GM21360 (cell line): Measurements from ENCODE around the gene C1orf232.

ENCODE experiments used
- ATAC-seq: cut with Tn5 transposase; IDR thresholded peaks from one replicate; pipeline ENCODE4 v1.9.1; 2021; ENCODE audit warnings: mild to moderate bottlenecking, moderate library complexity; ENCODE audit not compliant: unreplicated experiment

The C1orf232 gene

DNA sequence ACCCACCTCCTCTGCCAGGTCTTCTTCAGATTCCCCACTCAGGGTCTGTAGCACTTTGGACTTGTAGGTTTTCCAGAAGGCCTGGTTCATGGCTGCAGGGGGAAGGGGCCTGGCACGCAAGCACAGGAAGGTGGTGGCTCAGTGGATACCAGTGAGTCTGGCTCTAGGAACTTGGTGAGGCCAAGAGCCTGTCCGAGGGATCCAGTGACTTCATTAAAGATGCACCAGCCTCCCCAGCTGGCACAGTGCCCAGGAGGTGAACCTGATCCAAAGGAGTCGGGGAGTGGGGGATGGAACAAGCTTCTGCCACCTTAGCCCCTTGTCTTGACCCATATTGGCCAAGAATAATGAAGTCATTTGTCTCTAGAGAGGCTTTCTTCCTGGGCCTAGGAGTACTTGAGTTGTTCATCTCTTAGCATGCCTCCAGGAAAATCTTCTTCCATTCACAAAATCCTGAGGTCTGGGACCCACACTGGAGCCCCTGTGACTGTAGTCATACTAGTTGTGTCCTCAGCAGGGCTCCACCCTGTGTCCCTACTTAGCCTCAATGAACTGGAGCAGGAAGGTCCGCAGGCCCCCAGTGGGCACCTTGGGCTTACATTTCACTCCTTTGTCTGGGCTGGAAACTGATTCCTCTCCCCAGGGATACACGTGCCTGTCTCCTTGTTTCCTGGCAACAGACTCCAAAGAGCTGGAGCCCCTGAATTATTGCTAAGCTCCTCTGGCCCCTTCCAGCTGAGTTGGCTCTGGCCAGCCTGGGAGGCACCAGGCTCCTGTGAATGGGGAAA lies at the start of gene C1orf232:
Gene C1orf232 (minus strand): TSS at position 554 of the 788 bp plus-strand sequence. CDS start 464 bp downstream, at position 90.
- no peak for ATAC-seq

DNA sequence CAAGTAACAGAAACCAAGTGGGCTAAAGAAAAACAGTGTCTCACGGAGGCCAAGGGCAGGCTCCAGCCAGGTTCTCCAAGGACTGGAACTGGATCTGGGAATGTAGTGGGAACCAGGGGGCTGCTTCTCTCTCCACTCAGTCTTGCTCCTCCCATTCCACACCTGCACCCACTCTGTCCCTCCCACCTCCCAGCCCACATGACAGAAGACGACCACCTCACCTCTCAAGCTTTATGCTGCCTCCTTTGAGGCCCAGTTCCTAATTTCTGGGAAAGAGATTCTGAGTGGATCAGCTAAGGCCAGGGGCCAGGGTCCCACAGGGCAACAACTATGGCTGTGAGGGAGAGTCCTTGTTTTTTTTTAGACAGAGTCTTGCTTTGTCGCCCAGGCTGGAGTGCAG lies 46.5 kb upstream of the C1orf232 start:
- ATAC-seq: no peak

DNA sequence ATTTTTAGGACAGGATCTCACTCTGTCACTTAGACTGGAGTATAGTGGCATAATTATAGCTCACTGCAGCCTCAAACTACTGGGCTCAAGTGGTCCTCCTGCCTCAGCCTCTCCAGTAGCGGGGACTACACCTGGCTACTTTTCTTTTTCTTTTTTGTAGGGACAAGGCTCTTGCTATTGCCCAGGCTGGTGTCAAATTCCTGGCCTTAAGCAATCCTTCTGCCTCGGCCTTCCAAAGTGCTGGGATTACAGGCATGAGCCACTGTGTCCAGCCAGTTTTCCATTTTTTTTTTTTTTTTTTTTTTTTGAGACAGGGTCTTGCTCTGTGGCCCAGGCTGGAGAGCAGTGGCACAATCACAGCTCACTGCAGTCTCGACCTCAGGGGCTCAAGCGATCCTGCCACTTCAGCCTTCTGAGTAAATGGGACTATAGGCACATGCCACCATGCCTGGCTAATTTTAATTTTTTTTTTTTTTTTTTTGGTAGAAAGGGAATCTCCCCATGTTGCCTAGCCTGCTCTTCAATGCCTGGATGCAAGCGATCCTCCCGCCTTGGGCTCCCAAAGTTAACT lies 44.7 kb upstream of the C1orf232 start:
- no peak for ATAC-seq

DNA sequence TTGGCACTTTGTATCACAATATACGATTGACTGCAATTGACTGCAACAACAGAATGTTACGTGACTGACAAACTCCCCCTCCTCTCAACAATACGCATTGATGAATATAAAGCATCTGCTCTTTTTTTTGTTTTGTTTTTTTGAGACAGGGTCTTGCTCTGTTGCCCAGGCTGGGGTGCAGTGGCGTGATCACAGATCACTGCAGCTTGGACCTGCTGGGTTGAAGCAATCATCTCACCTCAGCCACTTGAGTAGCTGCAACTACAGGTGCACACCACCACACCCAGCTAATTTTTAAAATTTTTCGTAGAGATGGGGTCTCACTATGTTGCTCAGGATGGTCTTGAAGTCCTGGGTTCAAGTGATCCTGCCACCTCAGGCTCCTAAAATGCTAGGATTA lies 44.0 kb upstream of the C1orf232 start:
- ATAC-seq: no peak

DNA sequence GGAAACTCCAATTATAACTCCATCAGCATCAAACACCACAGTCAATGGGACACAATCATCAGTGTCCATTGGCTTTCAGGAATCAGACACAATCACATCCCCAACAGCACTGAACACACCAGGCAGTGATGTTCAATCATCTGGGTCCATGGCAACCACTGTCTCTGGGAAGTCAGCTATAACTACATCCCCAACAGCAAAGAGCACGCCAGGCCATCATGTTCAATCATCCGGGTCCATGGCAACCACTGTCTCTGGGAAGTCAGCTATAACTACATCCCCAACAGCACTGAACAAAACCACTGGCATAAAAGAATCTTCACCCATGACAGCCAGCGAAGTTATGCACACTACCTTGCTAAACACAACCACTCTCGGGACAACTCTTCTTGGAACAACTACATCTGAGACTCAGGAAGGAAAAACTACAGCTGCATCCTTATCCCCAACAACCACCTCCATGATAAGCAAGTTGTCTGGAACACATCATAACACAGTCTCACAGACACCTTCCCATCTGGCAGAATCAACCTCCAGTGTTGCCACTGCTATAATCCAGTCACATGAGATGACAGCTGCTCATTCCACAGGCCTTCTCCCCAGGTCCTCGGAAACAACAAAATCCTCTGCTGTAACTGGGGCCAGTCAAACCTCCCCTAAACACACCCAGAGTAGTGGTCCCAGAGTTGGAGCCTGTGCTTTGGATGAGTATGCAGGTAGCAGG lies 41.5 kb upstream of the C1orf232 start:
- no peak for ATAC-seq

DNA sequence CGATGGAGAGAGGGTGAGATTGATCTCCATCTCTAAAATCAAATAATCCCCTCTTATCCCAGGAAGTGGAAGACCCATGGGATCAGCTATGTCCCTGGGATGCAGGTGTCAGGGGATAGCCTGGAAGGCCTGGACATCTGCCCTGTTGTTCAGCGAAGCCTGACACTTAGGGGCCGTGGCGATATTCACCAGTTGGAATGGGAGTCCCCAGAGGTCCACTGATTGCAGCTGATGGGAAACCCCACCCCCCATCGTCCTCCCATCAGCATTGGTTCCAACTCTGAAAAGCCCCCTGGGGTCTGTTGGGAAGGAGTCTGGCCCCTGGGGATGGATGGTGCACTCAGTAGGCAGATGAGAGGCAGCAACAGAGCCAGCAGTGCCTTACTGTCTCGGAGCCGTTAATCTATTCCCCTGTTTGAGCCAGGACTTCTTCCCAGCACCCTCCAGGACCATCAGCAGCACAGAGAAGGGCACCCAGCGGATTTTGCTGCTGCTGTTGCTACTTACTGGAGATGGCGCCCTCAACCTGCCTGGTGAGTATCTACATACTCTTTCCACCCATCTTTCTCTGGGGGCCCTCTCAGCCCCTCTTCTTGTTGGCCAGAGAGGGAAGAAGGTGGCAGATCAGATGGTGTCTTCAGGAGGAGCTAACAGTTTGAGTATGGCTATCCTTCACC lies 35.0 kb upstream of the C1orf232 start:
- ATAC-seq: no peak

DNA sequence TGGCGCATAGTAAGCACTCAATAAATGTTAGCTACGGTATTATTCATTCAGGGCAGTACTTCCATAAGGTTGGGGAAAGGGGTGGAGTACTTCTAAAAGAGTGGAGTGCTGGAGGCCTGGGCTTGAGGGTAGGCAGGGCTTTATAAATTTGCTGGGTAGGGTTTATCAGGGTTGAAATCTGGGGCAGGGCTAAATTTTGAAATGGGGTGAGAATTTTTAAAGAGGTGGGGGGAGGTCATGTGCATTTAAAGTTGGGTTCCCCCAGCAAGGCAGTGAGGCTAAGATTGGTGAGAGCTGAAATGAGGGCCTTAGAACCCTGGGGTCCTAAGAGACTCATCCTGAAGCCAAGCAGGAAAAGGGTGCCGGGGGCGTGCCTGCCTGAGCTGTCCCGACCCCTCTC lies 31.6 kb upstream of the C1orf232 start:
- no peak for ATAC-seq

DNA sequence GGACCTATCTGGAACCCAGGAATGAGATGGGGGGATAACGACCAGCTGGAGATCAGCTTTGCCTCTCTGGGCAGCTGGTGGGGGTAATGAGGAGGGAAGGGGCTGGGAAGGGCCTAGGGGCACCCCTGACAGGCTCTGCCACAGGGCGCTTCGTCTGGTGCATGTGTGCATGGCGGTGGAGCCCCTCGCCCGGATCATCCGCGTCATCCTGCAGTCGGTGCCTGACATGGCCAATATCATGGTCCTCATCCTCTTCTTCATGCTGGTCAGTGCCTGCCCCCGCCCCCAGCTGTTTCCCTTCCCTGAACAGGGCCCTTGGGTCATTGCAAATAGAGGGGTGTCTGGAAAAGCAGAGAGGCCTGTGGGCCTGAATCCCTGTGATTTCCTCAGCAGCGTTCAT lies 29.1 kb upstream of the C1orf232 start:
- ATAC-seq: no peak

DNA sequence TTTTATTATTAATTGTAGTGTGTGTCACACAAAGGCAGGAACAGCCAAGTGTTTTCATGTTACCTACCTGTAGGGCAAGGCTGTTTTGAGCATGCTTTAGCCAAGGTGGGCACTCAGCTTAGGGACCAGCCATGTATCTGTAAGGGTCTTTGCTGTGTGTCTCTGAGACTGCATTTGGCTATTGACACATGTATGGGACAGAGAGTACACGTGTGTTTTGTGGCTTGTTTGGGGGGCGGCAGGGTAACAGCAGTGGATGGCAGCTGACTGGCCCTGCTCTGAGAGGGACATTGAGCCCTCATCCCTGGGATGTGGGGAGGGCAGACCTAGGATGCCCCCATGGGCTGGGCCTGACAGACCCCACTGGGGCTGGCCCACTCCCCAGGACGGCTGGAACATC lies 28.5 kb upstream of the C1orf232 start:
- no peak for ATAC-seq

DNA sequence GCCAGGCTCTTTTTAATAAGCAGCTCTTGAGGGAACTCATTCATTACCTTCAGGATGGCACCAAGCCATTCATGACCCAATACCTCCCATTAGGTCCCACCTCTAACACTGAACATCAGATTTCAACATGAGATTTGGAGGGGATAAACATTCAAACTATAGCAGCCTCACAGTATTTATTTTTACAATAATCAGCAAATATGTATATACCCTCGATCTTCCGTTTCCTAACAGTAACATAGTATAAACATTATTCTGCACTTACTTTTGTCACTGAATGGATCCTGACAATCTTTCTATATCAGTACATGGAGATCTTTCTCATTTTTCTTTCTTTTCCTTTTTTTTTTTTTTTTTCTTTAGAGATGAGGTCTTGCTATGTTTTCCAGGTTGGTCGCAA lies 27.0 kb upstream of the C1orf232 start:
- no peak for ATAC-seq

DNA sequence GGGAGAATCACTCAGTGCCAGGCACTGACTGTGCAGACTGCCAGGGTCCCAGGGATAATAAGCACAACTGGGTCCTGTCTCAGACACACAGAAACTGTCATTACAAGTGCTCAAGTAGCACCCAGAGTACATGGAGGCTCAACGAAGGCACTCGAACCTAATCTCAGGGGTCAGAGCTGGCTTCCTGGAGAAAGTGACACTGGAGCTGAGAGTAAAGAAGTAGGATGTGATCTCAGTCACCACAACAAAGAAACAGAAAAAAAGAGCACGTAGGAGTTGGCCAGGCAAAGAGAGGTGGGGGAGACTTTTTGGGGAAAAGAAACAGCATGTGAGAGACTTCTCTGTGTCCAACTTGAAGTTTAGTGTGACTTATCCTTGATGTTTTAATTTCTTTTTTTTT lies 23.0 kb upstream of the C1orf232 start:
- ATAC-seq: no peak

DNA sequence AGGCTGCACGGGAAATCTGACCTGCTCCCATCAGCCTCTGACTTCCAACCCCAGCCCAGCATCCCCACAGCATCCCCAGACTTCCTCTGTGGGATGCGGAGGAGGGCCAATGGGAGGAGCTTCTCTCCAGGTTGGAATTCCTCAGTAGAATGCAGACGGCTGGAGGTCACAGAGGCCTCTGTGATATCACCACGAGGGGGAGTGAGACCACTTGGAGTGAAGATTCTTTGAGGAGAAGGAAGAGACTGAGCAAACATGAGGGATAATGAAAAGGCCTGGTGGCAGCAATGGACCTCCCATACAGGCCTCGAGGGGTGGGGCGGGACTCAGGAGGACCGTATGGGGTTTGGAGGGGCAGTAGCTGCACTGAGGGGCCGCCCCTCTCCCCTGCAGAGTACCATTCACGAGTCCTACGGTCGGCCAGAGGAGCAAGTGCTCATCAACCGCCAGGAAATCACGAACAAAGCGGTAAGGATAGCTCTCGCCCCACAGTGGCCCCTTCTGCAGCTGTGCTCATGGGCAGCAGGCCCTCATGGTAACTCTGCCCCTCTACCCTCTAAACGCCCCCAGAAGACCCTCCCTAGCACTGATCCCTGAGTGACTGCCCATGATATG lies 21.7 kb upstream of the C1orf232 start, which contains the start of gene CATSPER4:
Gene CATSPER4 (plus strand): TSS at position 230 of the 615 bp plus-strand sequence. CDS start 26 bp downstream, at position 256.
- ATAC-seq: no peak

DNA sequence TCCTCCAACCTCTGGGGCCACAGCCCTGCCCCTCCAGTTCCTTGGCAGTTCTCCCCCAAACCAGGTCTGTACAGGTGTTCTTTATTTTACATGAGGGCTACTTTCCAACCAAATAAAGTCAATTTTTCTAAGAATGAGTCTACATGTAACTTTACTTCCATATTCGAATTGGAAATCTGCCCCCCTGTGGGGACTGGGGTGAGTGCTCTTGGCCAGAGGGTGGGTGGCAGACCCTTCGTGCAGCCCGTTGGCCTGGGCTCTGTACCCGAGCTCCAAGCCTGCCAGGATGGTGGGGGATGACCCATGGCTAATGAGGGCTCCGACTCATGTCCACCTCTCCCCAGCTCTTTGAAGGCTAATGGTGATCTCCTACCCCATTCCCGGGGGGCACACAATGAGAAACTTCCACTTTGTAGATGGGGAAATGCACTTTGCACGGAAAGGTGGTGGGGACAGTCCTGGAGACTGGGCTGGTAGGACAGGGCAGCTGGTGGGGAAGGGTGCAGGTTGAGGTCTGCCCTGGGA lies 21.1 kb upstream of the C1orf232 start:
- ATAC-seq: no peak

DNA sequence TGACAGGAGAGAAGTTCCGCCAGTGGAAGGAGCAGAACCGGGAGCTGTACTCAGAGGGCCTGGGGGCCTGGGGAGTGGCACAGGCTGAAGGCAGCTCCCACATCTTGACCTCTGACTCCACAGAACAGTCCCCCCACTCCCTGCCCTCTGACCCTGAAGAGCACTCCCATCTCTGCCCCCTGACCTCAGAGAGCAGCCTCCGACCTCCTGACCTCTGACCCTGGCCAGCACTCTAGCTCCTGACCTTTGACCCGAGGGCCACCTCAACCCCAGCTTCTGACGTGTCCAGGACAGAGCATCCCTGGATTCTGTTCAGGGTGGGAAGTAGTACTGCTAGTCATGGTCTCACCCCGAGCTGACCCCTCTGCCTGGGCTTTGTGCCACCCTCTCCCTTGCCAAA lies 20.6 kb upstream of the C1orf232 start:
- ATAC-seq: no peak

DNA sequence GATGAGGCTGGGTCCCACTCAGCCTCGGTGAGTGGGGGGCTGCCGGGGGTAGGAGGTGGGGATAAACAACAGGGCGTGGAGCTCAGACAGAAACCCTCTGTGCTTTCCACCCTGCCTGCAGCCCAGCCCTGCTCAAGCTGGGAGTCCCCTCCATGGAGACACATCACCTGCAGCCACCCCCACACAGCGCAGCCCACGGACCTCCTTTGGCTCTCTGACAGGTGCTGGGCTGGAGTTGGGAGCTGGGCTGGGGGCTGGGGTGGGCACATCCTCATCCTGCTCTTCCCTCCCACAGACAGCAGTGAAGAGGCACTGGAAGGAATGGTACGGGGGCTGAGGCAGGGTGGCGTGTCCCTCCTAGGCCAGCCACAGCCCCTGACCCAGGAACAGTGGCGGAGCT lies 19.7 kb upstream of the C1orf232 start:
- no peak for ATAC-seq

DNA sequence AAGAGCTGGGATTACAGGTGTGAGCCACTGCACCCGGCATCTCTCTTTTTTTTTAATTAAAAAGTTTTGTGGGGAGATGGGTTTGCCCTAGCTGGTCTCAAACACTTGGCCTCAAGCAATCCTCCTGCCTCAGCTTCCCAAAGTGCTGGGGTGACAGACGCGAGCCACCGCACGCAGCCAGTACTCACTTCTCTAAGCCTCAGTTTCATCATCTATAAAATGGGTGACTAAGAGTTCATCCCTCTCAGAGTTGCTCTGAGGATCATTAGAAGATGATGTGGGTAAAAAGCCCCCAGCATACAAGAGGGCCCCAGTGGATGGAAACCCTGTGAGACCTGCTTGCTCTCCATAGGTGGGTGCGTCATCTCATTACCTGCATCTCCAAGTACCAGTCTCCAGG lies 19.1 kb upstream of the C1orf232 start:
- no peak for ATAC-seq

DNA sequence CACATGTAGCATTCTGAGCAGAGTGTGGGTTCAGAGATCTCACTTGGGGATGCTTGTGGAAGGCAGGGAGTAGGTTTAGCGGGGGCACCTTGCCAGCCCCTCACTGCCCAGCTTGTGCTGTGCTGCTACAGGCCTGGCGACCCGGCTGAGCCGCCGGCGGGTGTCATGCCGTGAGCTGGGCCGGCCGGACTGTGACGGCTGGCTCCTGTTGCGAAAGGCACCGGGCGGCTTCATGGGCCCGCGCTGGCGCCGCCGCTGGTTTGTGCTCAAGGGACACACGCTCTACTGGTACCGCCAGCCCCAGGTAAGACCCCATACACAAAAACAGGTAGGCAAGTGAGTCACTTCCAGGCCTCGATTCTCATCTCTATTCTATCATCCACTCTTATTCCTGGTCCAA lies 16.1 kb upstream of the C1orf232 start:
- ATAC-seq: no peak

DNA sequence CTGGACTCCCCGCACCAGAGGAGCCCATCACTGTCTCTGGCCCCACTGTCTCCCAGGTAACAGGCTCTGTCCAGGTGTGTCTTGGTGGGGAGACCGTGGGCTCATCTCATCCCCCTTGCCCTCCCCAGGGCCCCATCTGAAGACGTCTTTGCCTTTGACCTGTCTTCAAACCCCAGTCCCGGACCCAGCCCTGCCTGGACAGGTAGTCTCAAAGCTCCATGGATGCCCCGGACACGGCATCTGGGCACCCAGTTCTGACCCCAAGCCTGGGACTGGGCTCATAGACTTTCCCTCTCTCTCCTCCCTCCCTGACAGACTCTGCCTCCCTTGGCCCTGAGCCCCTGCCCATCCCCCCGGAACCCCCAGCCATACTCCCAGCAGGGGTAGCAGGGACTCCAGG lies 15.3 kb upstream of the C1orf232 start:
- ATAC-seq: no peak

DNA sequence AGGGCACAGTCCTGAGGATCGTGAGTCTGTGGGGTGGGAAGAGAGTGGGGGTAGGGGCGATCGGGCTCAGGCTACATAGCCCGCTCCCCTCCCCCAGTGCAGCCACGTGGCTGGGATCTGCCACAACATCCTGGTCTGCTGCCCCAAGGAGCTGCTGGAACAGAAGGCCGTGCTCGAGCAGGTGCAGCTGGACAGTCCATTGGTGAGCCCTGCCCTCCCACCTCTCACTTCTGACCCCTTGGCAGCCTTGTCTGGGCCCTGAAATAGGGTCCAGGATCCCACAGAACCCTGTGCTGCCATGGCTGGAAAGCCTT lies 13.6 kb upstream of the C1orf232 start:
- no peak for ATAC-seq

DNA sequence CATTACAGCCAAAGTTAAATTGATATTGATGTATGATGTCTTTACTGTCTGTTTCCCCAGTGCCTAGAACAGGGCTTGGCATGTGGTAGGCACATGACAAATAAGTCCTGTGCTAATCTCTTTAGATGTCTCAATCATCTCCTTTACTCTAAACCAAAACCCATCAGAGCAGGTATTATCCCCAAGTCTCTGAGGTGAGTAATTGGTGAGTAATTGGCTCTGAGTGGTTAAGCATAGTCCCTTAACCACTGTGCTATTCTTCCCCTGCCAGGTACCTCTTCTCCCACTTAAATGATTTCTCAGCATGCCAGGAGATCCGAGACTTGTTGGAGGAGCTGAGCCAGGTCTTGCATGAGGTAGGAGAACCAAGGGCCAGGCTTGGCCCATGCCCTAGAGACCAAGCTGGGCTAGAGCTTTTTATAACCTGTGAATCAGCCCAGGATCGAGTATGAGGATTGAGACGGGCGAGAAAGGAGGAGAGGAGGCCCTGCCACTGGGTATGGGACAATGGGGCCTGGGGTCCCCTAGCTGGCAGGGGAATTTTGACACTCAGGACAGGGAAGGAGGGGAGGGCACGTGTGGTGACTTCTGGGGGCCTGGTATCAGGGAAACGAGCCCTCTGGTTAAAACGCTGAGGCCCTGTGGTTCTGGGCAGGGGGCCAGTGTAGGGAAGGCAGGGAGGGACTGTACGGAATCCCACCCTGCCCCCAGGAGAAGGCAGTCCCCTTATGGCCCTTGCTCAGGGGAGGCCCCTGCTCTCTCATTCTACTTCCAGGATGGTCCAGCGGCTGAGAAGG lies 13.0 kb upstream of the C1orf232 start:
- ATAC-seq: no peak
